NOMO-1 (cell line): ENCODE data around the gene RIOK2.

Source experiments
- DNase-seq, 2 experiments: peaks; one replicate each; lab custom pipeline; 2025; ENCODE audit not compliant: unreplicated experiment in 2 of 2; lab: John Stamatoyannopoulos, UW

RIOK2 gene

GRCh38 chr5:97131139-97131710 is 51.8 kb downstream of the RIOK2 start:
- no peak for DNase-seq

- no peak for DNase-seq
Measured at GRCh38 chr5:97127727-97128126, 55.3 kb downstream of the RIOK2 start.

DNA sequence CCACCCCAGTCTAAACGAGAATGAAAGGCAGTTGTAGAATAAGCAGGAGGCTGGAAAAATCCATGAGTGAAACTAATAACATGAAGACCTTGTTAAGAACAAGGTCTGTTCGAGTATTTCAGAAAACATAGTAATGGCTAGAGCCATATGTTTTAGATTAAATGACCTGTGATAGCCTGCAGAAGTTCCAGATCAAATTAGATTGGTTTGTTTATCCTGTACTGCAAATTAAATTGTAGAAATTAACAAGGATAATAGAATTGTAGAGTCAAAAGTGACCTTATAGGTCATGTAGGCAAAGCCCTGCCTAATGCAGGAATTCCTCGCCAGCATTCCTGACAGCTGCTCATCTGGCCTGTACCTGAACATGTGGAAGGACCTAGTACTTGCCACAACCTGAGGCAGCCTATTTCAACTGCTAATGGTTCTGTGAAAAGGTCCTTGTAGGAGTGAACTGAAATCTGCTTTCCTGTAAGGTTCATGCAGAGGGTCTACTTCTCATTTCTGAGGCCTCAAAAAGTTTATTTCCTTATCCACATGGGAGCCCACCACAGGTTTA is 57.8 kb downstream of the RIOK2 start:
- no peak for DNase-seq

DNA sequence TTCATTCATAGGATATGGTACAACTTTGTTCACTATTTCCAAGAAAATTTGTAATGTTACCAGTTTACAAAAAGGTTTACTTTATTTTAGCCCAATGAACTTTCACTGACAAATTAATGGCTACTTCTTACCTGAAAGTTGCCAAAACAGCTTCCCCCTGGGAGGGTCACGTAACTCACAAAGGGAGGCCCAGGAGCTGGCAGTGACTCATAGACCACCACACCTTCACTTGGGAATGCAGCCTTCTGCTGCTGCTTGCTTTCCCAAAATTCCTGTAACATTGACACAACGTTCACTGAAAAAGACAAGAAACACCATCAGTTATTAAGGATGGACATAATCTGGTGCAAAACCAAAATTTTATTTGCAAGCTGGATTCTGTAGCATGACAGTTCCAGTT is 58.7 kb downstream of the RIOK2 start:
- DNase-seq: no peak

DNA sequence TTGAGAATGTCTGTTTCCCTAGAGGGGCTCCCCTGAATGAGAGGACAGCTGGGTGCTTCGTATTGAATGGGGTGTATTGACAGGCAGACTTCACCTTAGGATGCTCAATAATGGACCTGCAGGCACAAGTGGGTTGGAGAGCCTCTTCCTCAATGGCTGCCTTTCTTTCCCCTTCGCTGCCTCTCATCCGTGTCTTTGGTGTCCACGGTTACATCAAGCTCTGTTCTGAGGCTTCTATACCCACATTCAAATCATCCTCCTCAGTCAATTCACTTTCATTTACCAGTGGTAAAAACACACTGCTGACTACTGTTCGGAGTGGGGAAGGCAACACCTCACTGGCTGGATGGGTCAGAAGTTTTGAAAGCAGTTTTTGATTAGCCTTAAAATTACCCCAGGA is 61.2 kb downstream of the RIOK2 start:
- DNase-seq: no peak

- no peak for DNase-seq
Measured at GRCh38 chr5:97120195-97120594, 62.9 kb downstream of the RIOK2 start.

- no peak for DNase-seq
Measured at GRCh38 chr5:97119007-97119390, 64.0 kb downstream of the RIOK2 start.

GRCh38 chr5:97118261-97119006 is 64.6 kb downstream of the RIOK2 start:
- DNase-seq: peak; percentile 28 to 65

GRCh38 chr5:97115932-97116331 is 67.1 kb downstream of the RIOK2 start:
- DNase-seq: no peak

GRCh38 chr5:97112230-97112629 is 70.8 kb downstream of the RIOK2 start:
- DNase-seq: no peak

DNA sequence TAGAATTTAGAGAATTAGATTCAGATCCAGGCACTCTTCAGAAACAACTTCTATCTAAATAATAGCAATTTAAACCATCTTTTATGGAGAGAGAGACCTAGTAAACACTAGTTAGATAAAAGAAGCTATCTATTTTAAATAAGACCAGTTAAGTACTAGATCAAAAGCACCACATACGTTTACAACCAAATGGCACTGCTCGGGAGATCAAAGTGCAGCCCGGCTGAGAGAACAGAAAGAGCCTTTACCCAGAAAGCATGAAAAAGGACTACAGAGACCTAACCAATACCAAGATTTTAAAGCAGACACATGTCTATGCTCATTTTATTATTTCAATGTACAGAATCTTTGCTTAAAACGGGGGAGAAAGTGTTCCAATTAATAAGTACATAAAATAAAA is 71.4 kb downstream of the RIOK2 start:
- no peak for DNase-seq

DNA sequence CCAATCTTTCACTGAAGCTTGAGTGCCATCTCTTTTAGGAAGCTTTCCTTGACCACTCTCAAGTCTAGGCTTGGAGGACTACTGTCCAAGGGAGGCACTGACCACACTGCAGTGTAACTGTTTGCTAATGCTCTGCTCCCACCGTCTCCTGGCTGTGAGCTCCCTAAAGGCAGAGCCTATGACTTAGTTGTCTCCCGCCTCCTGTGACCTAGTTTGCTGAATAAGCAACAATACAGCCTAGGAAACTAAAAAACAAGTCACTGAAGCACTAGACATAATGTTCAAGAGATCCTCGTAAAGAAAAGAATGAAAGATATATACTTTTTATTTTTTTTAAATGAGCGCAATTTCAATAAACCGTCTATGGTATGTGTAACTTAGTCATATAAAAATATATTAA is 72.0 kb downstream of the RIOK2 start:
- no peak for DNase-seq
